GM23248 (cell line): ENCODE data around the gene TENT4B. TPM values are rescaled to one million over a fixed set of nuclear protein-coding genes. Genes with fewer than 3 reads are reported as not detected.

Experiments
- DNase-seq: peaks from one replicate; pipeline ENCODE4 v3.0.0-alpha.2; 2015
- H2AFZ ChIP-seq: fragments of 200-600 bp; sonication (generic); 2 replicates; pipeline ENCODE4 v1.6.1; 2016; ENCODE audit warnings: antibody characterized with exemption
- H3F3A ChIP-seq: fragments of 200-600 bp; sonication (generic); 2 replicates; pipeline ENCODE4 v1.6.1; 2016; ENCODE audit warnings: mild to moderate bottlenecking, antibody characterized with exemption, mixed run types; ENCODE audit not compliant: insufficient read depth
- H3K27ac ChIP-seq: fragments of 200-600 bp; sonication (generic); 2 replicates; pipeline ENCODE4 v1.5.1; 2016; ENCODE audit warnings: mild to moderate bottlenecking
- H3K27me3 ChIP-seq: fragments of 200-600 bp; sonication (generic); replicated peaks from 2 replicates; pipeline ENCODE4 v1.6.1; 2016; ENCODE audit warnings: mild to moderate bottlenecking; ENCODE audit not compliant: insufficient read depth
- H3K36me3 ChIP-seq: fragments of 200-600 bp; sonication (generic); 2 replicates; pipeline ENCODE4 v1.6.1; 2016; ENCODE audit warnings: low read depth, mild to moderate bottlenecking
- H3K4me1 ChIP-seq: fragments of 200-600 bp; sonication (generic); 2 replicates; pipeline ENCODE4 v1.6.1; 2016; ENCODE audit warnings: mild to moderate bottlenecking; ENCODE audit not compliant: insufficient read depth
- H3K4me2 ChIP-seq: fragments of 200-600 bp; sonication (generic); one replicate; pipeline ENCODE4 v1.6.1; 2016; ENCODE audit warnings: mild to moderate bottlenecking; ENCODE audit not compliant: unreplicated experiment
- H3K4me3 ChIP-seq: fragments of 200-600 bp; sonication (generic); 2 replicates; pipeline ENCODE4 v1.5.1; 2016; ENCODE audit warnings: mild to moderate bottlenecking
- H3K79me2 ChIP-seq: fragments of 200-600 bp; sonication (generic); 2 replicates; pipeline ENCODE4 v1.6.1; 2016; ENCODE audit warnings: mild to moderate bottlenecking; ENCODE audit not compliant: insufficient read depth
- H3K9ac ChIP-seq: fragments of 200-600 bp; sonication (generic); 2 replicates; pipeline ENCODE4 v1.6.1; 2016; ENCODE audit warnings: mild to moderate bottlenecking
- H3K9me2 ChIP-seq: fragments of 200-600 bp; sonication (generic); 2 replicates; pipeline ENCODE4 v1.6.1; 2016; ENCODE audit warnings: mixed run types, mild to moderate bottlenecking, moderate library complexity; ENCODE audit not compliant: insufficient read depth
- H3K9me3 ChIP-seq: fragments of 200-600 bp; sonication (generic); one replicate; pipeline ENCODE4 v1.6.1; 2017; ENCODE audit warnings: low read depth
- H4K20me1 ChIP-seq: fragments of 200-600 bp; sonication (generic); 2 replicates; pipeline ENCODE4 v1.6.0; 2016; ENCODE audit not compliant: insufficient read depth
- EZH2 ChIP-seq: fragments of 200-600 bp; sonication (generic); IDR thresholded peaks from 2 replicates; pipeline ENCODE4 v1.6.1; 2018; ENCODE audit warnings: antibody characterized with exemption, mild to moderate bottlenecking; ENCODE audit not compliant: insufficient read depth, poor library complexity, severe bottlenecking
- EZH2phosphoT487 ChIP-seq: fragments of 200-600 bp; sonication (generic); IDR thresholded peaks from 2 replicates; pipeline ENCODE4 v1.6.1; 2018; ENCODE audit warnings: antibody characterized with exemption, moderate library complexity, mild to moderate bottlenecking, low read depth; ENCODE audit not compliant: insufficient read depth
- WGBS, 2 experiments: methylation state at CpG; one replicate each; pipeline ENCODE4 v1.1.6; 2015 to 2017; ENCODE audit warnings: low lambda C conversion rate in 2 of 2, low coverage in 1 of 2; ENCODE audit errors: missing lambda C conversion rate in 2 of 2; 5-methylcytosine and 5-hydroxymethylcytosine counted together
- in situ Hi-C: fragments of 300-500 bp; cut with MboI; formaldehyde crosslinking; loops from 2 replicates; pipeline ENCODE4 v1.15.0; 2020
- polyA plus RNA-seq: library from polyadenylated mRNA; unstranded; fragments of >200 nt; fragmentation: Nextera tagmentation; extraction: Ambion mirVana; gene quantifications from 2 replicates; pipeline ENCODE4 v1.2.1, GENCODE V29; 2016
- total RNA-seq: library from RNA; depleted of rRNA; stranded (reverse); fragments of >200 nt; shearing (Covaris generic); gene quantifications from 2 replicates; pipeline ENCODE4 v1.2.3, GENCODE V29; 2014

The TENT4B gene
- total and polyA plus RNA-seq, 2 experiments from 2014 or later = 7.4 to 12.6 TPM

- Histone ChIP-seq H3F3A (peaks cover 43% of the 10 kb centered on the region), H3K36me3 (no peaks in the 10 kb centered on the region), H4K20me1 (no peaks in the 10 kb centered on the region), H2AFZ (no peak overlapping the region), H3K9me2 (no peaks in the 10 kb centered on the region), H3K9me3 (no peaks in the 10 kb centered on the region), H3K27ac (peak overlapping the region; percentile 73), H3K27me3 (no peaks in the 10 kb centered on the region), H3K4me1 (peaks cover 40% of the 10 kb centered on the region), H3K79me2 (peaks cover 82% of the 10 kb centered on the region), H3K4me3 (no peak overlapping the region), H3K9ac (no peak overlapping the region), H3K4me2 (peak overlapping the region; percentile 48)
- TF ChIP-seq EZH2 (no peak), EZH2phosphoT487 (no peak)
- DNase-seq = peak; percentile 78
- 59 to 76% methylated on average over 3 to 4 of the region's 4 CpGs for WGBS, 2 experiments
- in situ Hi-C loops = no loop called here
Observed at GRCh38 chr16:50183316-50183715, 30.2 kb downstream of the TENT4B start.

GRCh38 chr16:50185005-50185505, 31.9 kb downstream of the TENT4B start:
- peaks cover 37% of the 10 kb centered on the region for H3K4me1 ChIP-seq
- H4K20me1 ChIP-seq = no peaks in the 10 kb centered on the region
- peaks cover 82% of the 10 kb centered on the region for H3K79me2 ChIP-seq
- peak; percentile 77 for DNase-seq
- TF ChIP-seq EZH2 (no peak), EZH2phosphoT487 (no peak)
- in situ Hi-C loops = no loop called here
- peak overlapping the region; percentile 74 for H3K4me2 ChIP-seq
- no peak overlapping the region for H2AFZ ChIP-seq
- peak overlapping the region; percentile 34; the same call in 1 of the 2 replicates for H3K9ac ChIP-seq
- H3K27me3 ChIP-seq = no peaks in the 10 kb centered on the region
- no peaks in the 10 kb centered on the region for H3K9me3 ChIP-seq
- peak overlapping the region; percentile 73 for H3K27ac ChIP-seq
- WGBS, 2 experiments = 41 to 50% methylated on average over 3 of the region's 3 CpGs
- peaks cover 40% of the 10 kb centered on the region for H3F3A ChIP-seq
- H3K4me3 ChIP-seq = peak overlapping the region; percentile 45
- no peaks in the 10 kb centered on the region for H3K36me3 ChIP-seq
- H3K9me2 ChIP-seq = no peaks in the 10 kb centered on the region

- Histone ChIP-seq H3K27ac (no peak overlapping the region), H3K27me3 (no peaks in the 10 kb centered on the region), H3K4me3 (no peak overlapping the region), H2AFZ (no peak overlapping the region), H3F3A (peaks cover 29% of the 10 kb centered on the region), H3K4me1 (peaks cover 34% of the 10 kb centered on the region), H3K9me2 (no peaks in the 10 kb centered on the region), H4K20me1 (no peaks in the 10 kb centered on the region), H3K9ac (no peak overlapping the region), H3K4me2 (no peak overlapping the region), H3K9me3 (no peaks in the 10 kb centered on the region), H3K36me3 (no peaks in the 10 kb centered on the region), H3K79me2 (peaks cover 90% of the 10 kb centered on the region)
- no peak for DNase-seq
- in situ Hi-C loops = no loop called here
- 56 to 57% methylated on average over 3 of the region's 3 CpGs for WGBS, 2 experiments
- TF ChIP-seq EZH2phosphoT487 = no peak
- TF ChIP-seq EZH2 = no peak
Observed at GRCh38 chr16:50188619-50189136, 35.6 kb downstream of the TENT4B start.

GRCh38 chr16:50190292-50190691, 37.2 kb downstream of the TENT4B start:
- no peak for DNase-seq
- Histone ChIP-seq H4K20me1 (no peaks in the 10 kb centered on the region), H3K4me1 (peaks cover 31% of the 10 kb centered on the region), H3K9ac (no peak overlapping the region), H3K9me2 (no peaks in the 10 kb centered on the region), H3K4me3 (no peak overlapping the region), H3K27ac (no peak overlapping the region), H3K9me3 (no peaks in the 10 kb centered on the region), H3K27me3 (no peaks in the 10 kb centered on the region), H3K79me2 (peaks cover 94% of the 10 kb centered on the region), H3K36me3 (no peaks in the 10 kb centered on the region), H3F3A (peaks cover 23% of the 10 kb centered on the region), H2AFZ (no peak overlapping the region), H3K4me2 (no peak overlapping the region)
- TF ChIP-seq EZH2phosphoT487 (no peak), EZH2 (no peak)
- 90 to 97% methylated on average over 2 of the region's 2 CpGs for WGBS, 2 experiments
- in situ Hi-C loops = no loop called here
